NCI-H226 (cell line): ENCODE data around the gene LATS2.
"Not testable (repeated sequence)": the region's sequence is repeated elsewhere in the genome, so short reads cannot be mapped to it uniquely, and the experiment has no call there.

Experiments
- DNase-seq: peaks from one replicate; pipeline ENCODE4 v3.0.0-alpha.2; 2015

The LATS2 gene

GRCh38 chr13:20953245-20953931 lies 108.0 kb downstream of the LATS2 start:
- no peak for DNase-seq

DNA sequence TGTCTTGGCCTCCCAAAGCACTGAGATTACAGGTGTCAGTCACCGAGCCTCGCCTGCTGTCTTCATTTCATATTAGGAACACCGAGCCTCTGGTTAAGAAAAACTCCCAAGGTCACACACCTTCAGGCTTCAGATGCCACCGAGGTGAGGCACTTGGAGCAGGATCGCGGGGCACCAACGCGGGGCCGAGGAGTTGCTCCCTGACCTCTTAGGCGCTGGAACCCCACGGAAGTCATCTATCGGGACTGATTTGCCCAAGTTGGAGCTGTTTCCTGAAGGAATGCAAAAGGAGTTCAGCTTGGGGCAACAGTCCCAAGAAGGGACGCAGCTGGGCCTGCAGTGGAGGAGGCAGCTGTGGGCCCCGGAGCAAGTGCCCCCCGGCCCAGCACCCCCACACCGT lies 108.5 kb downstream of the LATS2 start:
- no peak for DNase-seq

DNA sequence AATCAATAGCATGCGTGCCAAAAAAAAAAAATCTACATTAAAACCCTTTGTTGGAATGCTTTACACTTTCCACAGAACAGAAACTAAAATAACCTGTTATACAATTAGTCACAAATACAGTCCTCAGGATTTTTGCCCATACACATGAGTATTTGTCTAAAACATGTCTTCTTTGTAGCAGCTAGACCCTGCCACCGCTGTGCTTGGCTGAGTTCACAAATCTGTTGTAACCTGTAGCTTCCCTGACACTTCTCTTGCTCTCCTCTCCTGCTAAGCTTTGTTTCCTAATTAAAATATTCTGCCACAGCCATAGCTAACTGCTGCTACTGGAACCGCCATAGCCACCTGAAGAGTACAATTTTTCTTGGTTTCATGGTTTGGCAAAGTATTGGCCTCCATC lies 113.4 kb downstream of the LATS2 start:
- not testable (repeated sequence) for DNase-seq

- no peak for DNase-seq
These were observed 115.4 kb downstream of the LATS2 start for GRCh38 chr13:20945952-20946383.

GRCh38 chr13:20942938-20943559 lies 118.3 kb downstream of the LATS2 start:
- no peak for DNase-seq

GRCh38 chr13:20940511-20940910 lies 120.9 kb downstream of the LATS2 start:
- DNase-seq = not testable (repeated sequence)

GRCh38 chr13:20940083-20940482 lies 121.3 kb downstream of the LATS2 start:
- DNase-seq = peak; percentile 23

- no peak for DNase-seq
These were observed 121.7 kb downstream of the LATS2 start for GRCh38 chr13:20939662-20940061.

- DNase-seq = no peak
These were observed 123.1 kb downstream of the LATS2 start for GRCh38 chr13:20938302-20938701.

DNA sequence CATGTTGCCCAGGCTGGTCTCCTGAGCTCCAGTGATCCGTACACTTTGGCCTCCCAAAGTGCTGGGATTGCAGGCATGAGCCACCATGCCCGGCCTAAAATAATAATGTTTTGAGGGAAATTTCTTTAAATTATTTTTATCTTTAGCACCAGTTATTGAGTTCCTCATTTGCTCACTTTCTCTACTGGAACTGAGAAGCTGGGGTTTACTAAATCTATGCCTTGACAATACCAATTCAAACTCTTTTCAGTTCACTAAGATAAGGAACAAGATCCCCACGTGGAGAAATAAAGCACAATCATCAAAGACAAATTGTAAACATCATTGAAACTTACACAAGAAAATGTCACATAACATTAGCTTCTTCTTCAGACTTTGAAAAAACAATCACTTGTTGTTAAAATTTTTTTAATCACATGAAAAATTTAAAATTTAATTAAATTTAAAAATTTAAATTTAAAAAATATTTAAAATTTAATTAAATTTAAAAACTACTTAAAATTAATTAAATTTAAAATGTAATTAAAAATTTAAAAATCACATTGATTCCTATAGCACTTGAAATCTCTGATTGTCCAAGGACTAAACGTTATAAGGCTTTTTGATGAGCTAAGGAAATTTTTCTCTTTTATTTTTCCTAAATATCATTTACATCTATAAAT lies 133.7 kb downstream of the LATS2 start:
- DNase-seq = no peak

- DNase-seq = not testable (repeated sequence)
These were observed 136.0 kb downstream of the LATS2 start for GRCh38 chr13:20925395-20925790.

DNA sequence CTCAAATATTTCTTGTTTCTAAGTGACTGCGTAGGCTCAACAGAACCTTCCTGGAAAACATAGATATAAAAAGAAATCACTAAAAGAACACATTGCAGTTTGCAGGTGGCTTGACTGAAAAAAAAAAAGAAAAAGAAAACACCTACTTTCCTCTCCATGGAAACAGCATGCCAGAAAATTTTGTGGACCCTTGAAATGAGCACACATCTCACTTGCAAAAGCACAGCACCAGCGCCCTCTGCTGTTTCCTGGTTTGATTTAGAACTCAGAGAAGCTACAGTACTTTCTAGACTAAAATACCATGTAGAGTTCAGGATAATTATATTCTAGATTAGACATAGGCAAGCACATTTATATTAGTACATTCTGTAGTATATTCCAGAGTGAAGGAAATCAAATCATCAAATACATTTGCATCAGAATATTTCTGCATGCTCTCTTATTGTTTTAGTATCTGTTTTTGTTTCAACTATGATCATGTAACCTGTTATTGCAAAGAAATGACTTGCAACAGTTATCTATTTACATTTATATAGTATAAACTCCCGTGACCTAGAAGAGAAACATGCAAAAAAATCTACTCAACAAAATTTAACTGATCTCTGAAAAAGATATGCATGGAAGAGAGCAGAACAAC lies 136.5 kb downstream of the LATS2 start:
- DNase-seq = peak; percentile 33

- no peak for DNase-seq
These were observed 138.1 kb downstream of the LATS2 start for GRCh38 chr13:20923272-20923671.
